IPS-NIHi11 (cell line): Measurements from ENCODE around the gene PTS.

Experiments used
- DNase-seq: peaks from one replicate; pipeline ENCODE4 v3.0.0; 2012; ENCODE audit warnings: mixed read lengths, low spot score

Gene PTS

DNA sequence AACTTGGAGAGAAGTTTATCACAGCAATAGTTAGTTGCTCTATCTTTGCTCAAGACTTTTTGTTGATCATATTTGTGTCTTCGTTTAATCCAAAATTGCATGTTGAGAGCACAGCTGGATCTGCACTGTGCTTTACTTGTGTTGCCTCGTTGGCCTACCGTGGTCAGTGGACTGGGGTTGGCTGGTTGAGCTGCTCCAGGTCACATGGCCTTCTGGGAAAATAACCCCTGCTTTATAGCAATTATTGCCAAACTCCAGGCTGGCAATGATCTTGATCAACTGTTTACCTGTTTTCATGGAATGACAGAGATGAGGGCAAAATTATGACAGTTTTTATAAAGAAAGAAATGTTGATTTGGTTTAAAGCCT, 40.2 kb downstream of the PTS start:
- DNase-seq, result no peak

DNA sequence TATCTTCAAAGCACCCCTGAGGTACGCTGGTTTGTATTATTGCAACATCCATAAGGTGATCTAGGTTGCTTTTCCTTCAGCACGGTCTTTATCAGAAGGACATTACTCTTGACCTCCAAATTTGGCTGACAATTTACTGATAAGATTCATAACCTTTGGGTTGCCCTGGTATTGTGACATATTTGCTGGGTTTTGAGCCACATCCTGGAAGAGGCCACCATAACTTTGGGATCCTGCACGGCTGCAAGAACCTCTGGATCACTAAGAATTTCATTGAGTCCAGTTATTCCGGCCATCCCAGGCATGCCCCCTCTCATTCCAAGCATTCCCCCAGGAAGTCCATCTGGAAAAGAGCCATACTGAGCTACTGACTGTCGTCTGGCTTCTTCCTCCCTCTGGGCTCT, 41.0 kb downstream of the PTS start:
- no peak for DNase-seq

DNA sequence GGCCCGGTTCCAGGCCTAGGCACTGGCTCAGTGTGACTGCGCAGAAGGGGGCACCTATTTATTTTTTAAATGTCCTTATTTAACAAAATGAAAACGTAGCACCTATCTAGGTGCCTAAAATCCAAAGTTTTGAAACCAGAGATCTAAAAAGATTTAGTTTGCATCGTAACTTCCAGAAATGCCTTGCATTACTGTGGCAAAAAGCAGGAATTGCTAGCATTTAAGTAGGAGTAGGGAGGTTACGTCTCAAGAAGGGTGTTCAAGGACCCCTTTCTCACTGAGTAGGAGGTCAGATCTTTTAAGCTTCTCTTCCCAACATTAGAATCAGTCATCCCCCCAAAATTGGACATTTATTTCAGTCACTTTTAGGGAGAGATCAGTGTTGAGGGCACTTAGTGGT, 42.2 kb downstream of the PTS start:
- DNase-seq, result no peak

DNA sequence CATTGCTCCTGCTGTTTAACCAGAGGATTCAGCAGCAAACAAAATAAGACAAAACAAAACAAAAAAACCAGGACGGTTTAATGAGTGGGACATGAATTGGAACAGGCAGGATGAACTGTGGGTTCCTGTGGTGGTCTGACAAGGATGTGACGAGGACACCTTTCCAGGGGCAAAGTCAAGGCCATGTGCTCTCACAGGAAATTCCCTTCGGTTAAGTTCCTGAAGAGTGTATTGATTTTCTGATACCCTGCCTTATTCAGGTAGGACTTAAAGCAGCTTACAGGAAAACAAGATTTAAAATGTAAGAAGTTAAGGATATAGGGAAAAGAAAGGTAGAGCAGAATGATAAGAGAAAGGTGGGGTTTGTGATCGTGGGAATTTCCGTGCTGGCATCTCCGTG, 42.9 kb downstream of the PTS start:
- no peak for DNase-seq

DNA sequence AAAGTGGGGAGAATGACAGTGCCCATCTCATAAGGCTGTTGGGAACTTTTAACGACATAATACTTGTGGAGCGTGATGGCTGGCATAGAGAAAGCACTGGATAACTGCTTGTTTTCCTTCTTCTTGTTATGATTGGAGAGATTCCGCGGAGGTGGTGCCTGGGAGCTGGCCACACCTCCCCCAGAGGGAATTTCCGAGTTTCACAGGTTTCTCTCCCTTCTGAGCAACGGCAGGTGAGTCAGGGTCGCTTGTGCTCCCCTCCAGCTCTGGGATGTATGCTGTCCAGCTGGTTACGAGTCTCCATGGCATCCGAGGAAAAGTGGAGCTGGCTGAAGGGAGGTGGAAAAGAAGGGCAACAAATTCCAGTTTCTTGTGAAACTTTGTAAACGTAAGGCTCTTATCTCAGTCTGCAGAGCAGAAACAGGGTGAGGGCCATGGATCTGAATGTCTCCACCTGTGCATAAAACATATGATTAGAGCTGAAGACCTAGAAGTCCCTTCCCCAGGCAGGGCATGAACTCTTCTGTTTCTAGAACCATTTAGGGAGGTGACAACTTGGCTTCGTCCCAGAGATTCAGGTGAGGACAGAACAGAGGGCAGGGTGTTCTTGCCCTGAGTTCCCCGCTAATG, 44.4 kb downstream of the PTS start:
- peak; percentile 23 for DNase-seq

DNA sequence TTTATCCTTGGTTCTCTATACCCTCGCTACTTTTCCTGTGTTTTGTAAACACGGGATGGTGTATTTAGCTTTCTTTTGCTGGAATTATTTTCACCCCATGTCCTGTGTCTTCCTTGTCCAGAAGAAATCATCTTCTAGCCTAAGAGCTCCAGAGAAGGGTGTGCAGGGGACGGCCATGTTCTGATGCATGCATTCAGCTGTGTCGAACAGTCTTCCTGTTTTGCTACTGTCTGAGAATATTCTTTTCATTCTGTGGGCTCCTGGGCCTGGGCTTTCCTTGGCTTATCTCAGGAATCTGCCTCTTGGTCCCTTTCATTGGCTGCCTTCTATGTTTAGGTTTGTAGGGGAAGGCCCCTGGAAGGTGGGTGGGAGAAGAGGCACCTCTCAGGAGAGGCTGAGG, 45.0 kb downstream of the PTS start:
- no peak for DNase-seq

DNA sequence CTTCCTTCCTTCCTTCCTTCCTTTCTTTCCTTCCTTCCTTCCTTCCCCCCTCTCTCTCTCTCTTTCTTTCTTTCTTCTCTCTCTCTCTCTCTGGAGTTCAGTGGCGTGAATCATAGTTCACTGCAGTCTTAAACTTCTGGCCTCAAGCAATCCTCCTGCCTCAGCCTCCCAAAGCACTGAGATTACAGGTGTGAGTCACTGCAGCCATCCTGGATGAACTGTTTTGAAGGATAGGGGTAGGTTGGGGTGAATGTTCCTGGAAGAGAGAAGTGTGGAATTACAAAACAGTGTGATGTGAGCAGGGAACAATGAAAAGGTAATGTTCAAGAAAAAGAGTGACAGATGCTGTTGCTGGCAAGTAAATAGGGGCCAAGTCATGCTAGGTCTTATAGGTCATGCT, 46.8 kb downstream of the PTS start:
- DNase-seq, result no peak

DNA sequence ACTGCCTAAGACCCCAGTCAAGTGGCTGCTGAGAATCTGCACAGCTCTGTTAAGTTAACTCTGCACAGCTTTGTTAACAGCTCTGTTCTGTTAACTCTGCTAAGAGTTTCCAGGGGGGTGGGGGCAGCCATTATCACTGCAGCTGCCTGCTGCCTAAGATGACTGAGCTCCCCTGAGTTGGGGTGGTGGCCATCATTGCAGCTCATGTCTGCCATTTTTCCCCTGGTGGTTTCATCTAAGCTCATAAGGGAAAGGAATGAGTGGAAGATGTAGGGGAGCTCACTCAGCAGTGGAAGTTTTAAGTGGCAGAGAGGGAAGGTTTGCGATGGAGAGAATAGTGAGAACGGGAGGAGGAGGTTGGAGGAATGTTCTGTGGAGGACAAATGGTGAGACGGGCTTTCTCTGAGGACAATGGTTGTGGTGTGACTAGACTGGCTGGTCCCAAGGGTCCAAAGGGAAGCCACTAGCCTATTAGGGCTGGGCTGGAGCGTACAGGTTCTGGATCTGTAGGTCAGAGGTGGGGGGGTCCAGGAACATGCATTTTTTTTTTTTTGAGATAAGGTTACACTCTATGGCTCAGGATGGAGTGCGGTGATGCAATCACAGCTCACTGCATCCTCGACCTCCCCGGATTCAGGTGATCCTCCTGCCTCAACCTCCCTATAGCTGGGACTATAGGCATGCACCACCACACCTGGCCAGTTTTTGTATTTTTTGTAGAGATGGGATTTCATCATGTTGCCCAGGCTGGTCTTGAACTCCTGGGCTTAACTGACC, 48.0 kb downstream of the PTS start:
- DNase-seq, result no peak

DNA sequence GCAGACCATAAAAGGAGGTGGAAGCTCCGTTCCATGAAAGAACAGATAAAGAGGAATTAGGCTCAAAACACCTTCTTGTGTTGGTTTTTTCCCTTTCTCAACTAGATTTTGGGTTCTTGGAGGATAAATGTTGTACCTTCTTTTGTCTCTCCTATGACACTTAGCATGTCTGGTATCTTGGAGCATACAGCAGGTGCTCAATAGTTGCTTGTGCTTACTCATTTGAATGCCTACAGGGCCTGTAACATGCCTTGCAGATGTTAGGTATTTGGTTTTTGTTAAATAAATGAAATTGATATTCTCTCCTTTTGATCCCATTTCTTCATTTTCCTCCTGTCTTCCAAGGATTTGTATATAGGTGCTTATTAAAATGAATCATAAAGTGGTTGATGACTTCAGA, 50.8 kb downstream of the PTS start:
- DNase-seq, result no peak

DNA sequence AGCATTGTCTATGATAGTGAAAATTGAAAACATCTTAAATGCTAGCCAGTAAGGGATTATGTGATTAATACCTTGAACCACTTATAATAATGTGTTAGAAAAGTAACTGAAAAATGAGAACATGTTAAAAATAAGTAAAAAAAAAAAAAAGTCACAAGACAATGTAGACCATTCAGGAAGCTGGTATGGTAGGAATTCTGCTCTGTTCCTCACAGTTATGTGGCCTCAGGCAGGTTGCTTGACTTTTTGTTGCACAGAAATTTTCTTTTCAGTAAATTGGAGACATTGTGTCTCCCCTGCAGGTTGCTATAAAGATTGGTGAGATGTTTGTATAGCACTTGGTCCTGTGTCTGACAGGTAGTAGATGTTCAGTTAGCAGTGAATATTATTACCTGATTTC, 51.7 kb downstream of the PTS start:
- DNase-seq, result no peak

DNA sequence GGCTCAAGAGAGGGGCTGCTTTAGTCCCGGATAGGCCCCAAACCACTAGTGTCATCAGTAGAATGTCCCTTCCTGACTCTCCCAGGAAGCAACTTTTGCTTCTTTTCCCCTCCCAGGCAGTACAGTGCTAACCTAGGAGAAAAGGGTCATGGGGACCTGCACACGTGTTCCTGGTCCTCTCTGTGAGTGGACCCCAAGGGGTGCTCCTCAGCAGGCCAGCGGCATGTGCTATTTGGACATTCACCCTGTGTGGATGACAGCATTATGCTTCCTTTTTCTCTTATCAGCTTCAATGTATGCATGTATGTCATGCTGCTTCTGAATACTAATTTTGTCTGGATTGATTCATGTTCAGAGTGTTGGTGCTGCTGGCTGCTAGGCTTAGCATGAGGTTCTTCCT, 52.6 kb downstream of the PTS start:
- no peak for DNase-seq

DNA sequence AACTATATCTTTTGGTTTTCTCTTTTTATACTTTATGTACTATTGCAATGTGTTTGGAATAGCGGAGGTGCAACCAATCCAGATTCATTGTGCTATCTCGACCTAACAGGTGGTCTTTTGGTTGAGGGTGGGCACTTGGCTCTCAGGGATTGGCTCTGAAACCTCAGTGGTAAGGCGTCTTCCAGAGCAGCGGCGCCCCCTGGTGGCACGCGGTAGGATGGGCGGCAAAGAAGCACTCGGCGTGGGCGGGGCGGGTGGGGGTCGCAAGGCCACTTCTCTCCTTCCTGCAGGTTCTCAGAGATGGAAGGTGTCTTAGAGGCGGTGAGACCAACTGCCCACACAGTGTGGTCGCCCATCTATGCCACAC, 53.7 kb downstream of the PTS start:
- DNase-seq, result peak; percentile 85

DNA sequence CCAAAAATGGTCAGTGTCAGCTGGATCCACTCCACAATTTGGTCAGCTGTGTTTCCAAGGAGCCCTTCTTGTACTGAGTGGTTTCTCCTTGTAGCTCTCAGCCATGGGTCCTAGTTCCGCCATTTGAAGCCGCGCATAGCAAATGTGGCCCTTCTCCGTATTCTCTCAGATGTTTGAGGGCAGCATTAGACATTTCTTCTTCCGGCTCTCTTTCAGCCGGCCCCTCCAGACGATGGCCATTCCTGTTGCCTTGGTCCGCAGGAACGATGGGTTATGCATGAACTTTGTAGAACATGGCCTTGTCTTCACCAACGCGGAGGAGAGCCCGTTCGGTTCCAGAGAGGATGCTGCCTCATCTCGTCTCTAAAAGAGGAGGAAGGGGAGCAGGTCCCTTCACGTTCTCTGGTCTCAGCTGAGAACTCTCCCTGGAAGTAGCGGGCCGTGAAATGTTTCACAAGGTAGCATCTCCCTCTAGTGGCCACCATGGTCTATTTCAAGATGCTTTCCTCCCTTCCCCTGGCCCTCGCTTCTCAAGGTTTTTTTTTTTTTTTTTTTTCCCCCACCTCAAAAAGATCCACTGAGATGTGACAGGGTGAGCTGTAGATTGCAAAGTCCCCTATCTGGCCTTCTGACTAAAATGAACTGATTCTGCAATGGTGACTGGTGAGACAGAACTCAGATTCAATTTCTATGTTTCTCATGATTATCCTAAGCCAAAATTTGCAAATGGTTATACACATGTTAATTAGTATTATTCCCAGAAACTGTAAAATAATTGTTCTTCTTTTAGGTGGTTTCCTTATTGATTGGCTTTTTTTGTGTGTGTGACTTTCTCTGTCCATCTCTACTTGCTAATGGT, 54.3 kb downstream of the PTS start:
- peak; percentile 79 for DNase-seq

DNA sequence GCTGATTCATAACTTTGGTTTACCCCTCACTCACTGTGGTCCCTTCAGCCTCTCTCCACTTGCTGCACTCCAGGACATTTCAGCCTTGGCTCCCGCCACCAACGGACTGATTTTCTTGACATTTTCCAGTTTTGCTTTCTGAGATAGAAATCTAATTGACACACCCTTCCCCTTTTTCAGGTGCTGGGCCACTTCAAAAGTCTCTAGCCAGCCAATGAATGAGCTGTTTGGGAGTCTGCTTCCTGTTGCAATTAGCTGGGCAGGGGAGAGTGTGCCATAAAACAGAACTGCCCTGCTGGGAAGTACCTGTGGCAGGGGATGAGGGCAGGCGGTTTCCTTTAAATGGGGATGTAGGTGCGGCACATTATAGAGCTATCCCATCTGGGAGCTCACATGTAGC, 55.5 kb downstream of the PTS start:
- no peak for DNase-seq
